H9 (cell line): ENCODE results near the gene MZB1. TPM values are rescaled to one million over a fixed set of nuclear protein-coding genes. Genes with fewer than 3 reads are reported as not detected.

ENCODE experiments used
- DNase-seq: peaks from one replicate; pipeline ENCODE4 v3.0.0-alpha.2; 2017
- H2AFZ ChIP-seq: one replicate; pipeline ENCODE4 v1.6.1; 2013; ENCODE audit warnings: mild to moderate bottlenecking, low read length, control low read depth, moderate library complexity
- H2AK5ac ChIP-seq: 2 replicates; pipeline ENCODE4 v1.6.1; 2013; ENCODE audit warnings: low read length, control low read depth, mixed read lengths; ENCODE audit not compliant: insufficient read length
- H2BK120ac ChIP-seq: one replicate; pipeline ENCODE4 v1.6.1; 2013; ENCODE audit warnings: low read depth, mild to moderate bottlenecking, low read length, control low read depth, inconsistent platforms; ENCODE audit not compliant: poor library complexity, severe bottlenecking
- H2BK12ac ChIP-seq: 2 replicates; pipeline ENCODE4 v1.6.1; 2013; ENCODE audit warnings: low read length, control low read depth, mixed read lengths, low read depth; ENCODE audit not compliant: insufficient read length
- H2BK15ac ChIP-seq: 2 replicates; pipeline ENCODE4 v1.6.1; 2013; ENCODE audit warnings: low read depth, low read length, control low read depth
- H2BK20ac ChIP-seq: one replicate; pipeline ENCODE4 v1.6.1; 2013; ENCODE audit warnings: low read depth, mild to moderate bottlenecking, low read length, control low read depth, inconsistent platforms; ENCODE audit not compliant: poor library complexity, severe bottlenecking
- H2BK5ac ChIP-seq: 2 replicates; pipeline ENCODE4 v1.6.1; 2013; ENCODE audit warnings: low read length, control low read depth, mixed read lengths; ENCODE audit not compliant: insufficient read length
- H3K14ac ChIP-seq: 2 replicates; pipeline ENCODE4 v1.6.1; 2013; ENCODE audit warnings: low read length, control low read depth; ENCODE audit not compliant: insufficient read depth
- H3K18ac ChIP-seq: 2 replicates; pipeline ENCODE4 v1.6.1; 2013; ENCODE audit warnings: low read depth, mild to moderate bottlenecking, mixed read lengths, low read length, control low read depth; ENCODE audit not compliant: insufficient read length
- H3K23ac ChIP-seq: 2 replicates; pipeline ENCODE4 v1.6.1; 2013; ENCODE audit warnings: low read length, control low read depth, mixed read lengths, low read depth; ENCODE audit not compliant: insufficient read length
- H3K23me2 ChIP-seq: 2 replicates; pipeline ENCODE4 v1.6.1; 2013; ENCODE audit warnings: low read depth, mild to moderate bottlenecking, mixed read lengths, low read length, control low read depth; ENCODE audit not compliant: insufficient read length, poor library complexity, severe bottlenecking
- H3K27ac ChIP-seq: 2 replicates; pipeline ENCODE4 v1.5.1; 2013; ENCODE audit warnings: low read length, control low read depth, mixed read lengths, low read depth; ENCODE audit not compliant: insufficient read length
- H3K27me3 ChIP-seq: 2 replicates; pipeline ENCODE4 v1.6.1; 2013; ENCODE audit warnings: low read length, control low read depth, inconsistent platforms; ENCODE audit not compliant: insufficient read depth
- H3K4ac ChIP-seq: 2 replicates; pipeline ENCODE4 v1.6.1; 2013; ENCODE audit warnings: low read depth, mild to moderate bottlenecking, control low read depth, inconsistent platforms, low read length, moderate library complexity
- H3K4me1 ChIP-seq: 2 replicates; pipeline ENCODE4 v1.6.1; 2013; ENCODE audit warnings: low read length, control low read depth, inconsistent platforms; ENCODE audit not compliant: insufficient read depth
- H3K4me2 ChIP-seq: 2 replicates; pipeline ENCODE4 v1.6.1; 2013; ENCODE audit warnings: low read length, control low read depth, mixed read lengths; ENCODE audit not compliant: insufficient read length, insufficient read depth
- H3K56ac ChIP-seq: 2 replicates; pipeline ENCODE4 v1.6.1; 2013; ENCODE audit warnings: low read depth, mild to moderate bottlenecking, mixed read lengths, low read length, control low read depth; ENCODE audit not compliant: insufficient read length
- H3K79me1 ChIP-seq: 2 replicates; pipeline ENCODE4 v1.6.1; 2013; ENCODE audit warnings: low read depth, mild to moderate bottlenecking, moderate library complexity, low read length, control low read depth, inconsistent platforms; ENCODE audit not compliant: insufficient read depth, poor library complexity, severe bottlenecking
- H3K79me2 ChIP-seq: 2 replicates; pipeline ENCODE4 v1.6.1; 2013; ENCODE audit warnings: low read length, control low read depth, inconsistent platforms; ENCODE audit not compliant: insufficient read depth
- H3K9ac ChIP-seq: 2 replicates; pipeline ENCODE4 v1.6.1; 2013; ENCODE audit warnings: low read length, control low read depth, mixed read lengths; ENCODE audit not compliant: insufficient read length; ENCODE audit errors: extremely low read depth
- H3K9me3 ChIP-seq: one replicate; pipeline ENCODE4 v1.6.1; 2013; ENCODE audit warnings: low read depth, low read length, inconsistent platforms; ENCODE audit not compliant: control insufficient read depth
- H3T11ph ChIP-seq: one replicate; pipeline ENCODE4 v1.6.1; 2013; ENCODE audit warnings: mild to moderate bottlenecking, low read length, control low read depth, inconsistent platforms
- H4K20me1 ChIP-seq: one replicate; pipeline ENCODE4 v1.6.1; 2013; ENCODE audit not compliant: control insufficient read depth, insufficient read length, insufficient read depth
- H4K5ac ChIP-seq: 2 replicates; pipeline ENCODE4 v1.6.1; 2013; ENCODE audit warnings: low read depth, mild to moderate bottlenecking, mixed read lengths, low read length, control low read depth; ENCODE audit not compliant: insufficient read length
- H4K8ac ChIP-seq: replicated peaks from 2 replicates; pipeline ENCODE4 v1.6.1; 2013; ENCODE audit warnings: low read length, control low read depth, mixed read lengths, low read depth; ENCODE audit not compliant: insufficient read length
- H4K91ac ChIP-seq: 2 replicates; pipeline ENCODE4 v1.6.1; 2013; ENCODE audit warnings: low read depth, mild to moderate bottlenecking, moderate library complexity, mixed read lengths, low read length, control low read depth; ENCODE audit not compliant: insufficient read length
- H3K27ac Mint-ChIP-seq, 3 experiments: 2 replicates in 2 of 3; 3 replicates in 1 of 3; pipeline ENCODE4 v1.8.0; 2020 to 2021; ENCODE audit warnings: mixed read lengths in 3 of 3, mild to moderate bottlenecking in 1 of 3, moderate library complexity in 1 of 3
- H3K27me3 Mint-ChIP-seq: 2 replicates; pipeline ENCODE4 v1.8.0; 2021; ENCODE audit warnings: low read depth, mild to moderate bottlenecking, moderate library complexity, mixed read lengths
- H3K36me3 Mint-ChIP-seq, 3 experiments: 2 replicates in 2 of 3; 3 replicates in 1 of 3; pipeline ENCODE4 v1.8.0; 2020 to 2021; ENCODE audit warnings: low read depth in 3 of 3, mixed read lengths in 3 of 3; ENCODE audit not compliant: insufficient read depth in 1 of 3
- H3K4me1 Mint-ChIP-seq, 2 experiments: 2 replicates each; pipeline ENCODE4 v1.8.0; 2020; ENCODE audit warnings: mixed read lengths in 2 of 2
- H3K4me3 Mint-ChIP-seq, 2 experiments: 2 replicates in 1 of 2; 3 replicates in 1 of 2; pipeline ENCODE4 v1.8.0; 2020 to 2021; ENCODE audit warnings: mild to moderate bottlenecking in 2 of 2, mixed read lengths in 2 of 2, moderate library complexity in 1 of 2
- H3K9me3 Mint-ChIP-seq, 2 experiments: 2 replicates in 1 of 2; 3 replicates in 1 of 2; pipeline ENCODE4 v1.8.0; 2020; ENCODE audit warnings: mild to moderate bottlenecking in 2 of 2, mixed read lengths in 2 of 2, moderate library complexity in 1 of 2
- WGBS: extraction: QIAGEN DNeasy Blood & Tissue Kit; methylation state at CpG from one replicate; pipeline ENCODE4 v1.1.7; 2013; ENCODE audit warnings: missing lambda C conversion rate, low lambda C conversion rate, mixed read lengths; ENCODE audit not compliant: insufficient read length; ENCODE audit errors: extremely low coverage; 5-methylcytosine and 5-hydroxymethylcytosine counted together
- total RNA-seq: library from RNA; stranded (reverse); gene quantifications from 2 replicates; pipeline ENCODE4 v1.2.1, GENCODE V29; 2021
- TF ChIP-seq, protein P1 (sequence below): fragments of 200-600 bp; sonication (generic); conservative IDR thresholded peaks from 3 replicates; pipeline ENCODE4 v1.8.0; 2021; ENCODE audit warnings: antibody characterized with exemption, mild to moderate bottlenecking

Gene MZB1
- total RNA-seq, 1 experiment from 2014 or later = 0.31 TPM

DNA sequence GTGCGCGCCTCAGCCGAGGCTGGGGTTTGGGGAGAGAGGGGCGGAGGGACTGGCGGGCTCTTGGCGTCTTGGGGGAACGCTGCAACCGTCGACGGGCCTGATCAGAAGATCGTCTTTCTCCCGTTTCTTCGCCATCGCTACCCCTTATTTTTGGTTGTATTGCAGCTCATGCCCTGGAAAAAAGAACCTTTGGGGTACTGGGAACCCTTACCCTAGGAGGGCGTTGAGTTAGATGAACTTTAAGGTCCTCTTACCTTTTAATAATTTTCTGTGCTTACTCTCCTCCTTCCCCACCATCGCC lies 47.3 kb downstream of the MZB1 start:
- Histone ChIP-seq H3K27me3 (no peaks in the 10 kb centered on the region), H3K79me2 (peaks cover 41% of the 10 kb centered on the region)

More for the DNA sequence above, 47.3 kb downstream of the MZB1 start:
- no peak overlapping the region for H2BK15ac ChIP-seq
- peak overlapping the region; percentile 95 to 99 for H3K4me3 Mint-ChIP-seq
- H3K36me3 Mint-ChIP-seq = peaks cover 18 to 40% (median 32%) of the 10 kb centered on the region in 3 experiments; a peak in 6 of 7 replicates
- peak overlapping the region; percentile 41 for H3K27ac ChIP-seq
- no peak overlapping the region for H2BK12ac ChIP-seq
- no peak overlapping the region for H2BK120ac ChIP-seq
- H3K27ac Mint-ChIP-seq = peak overlapping the region; percentile 99 to 100 (median 100)
- H3K4me1 ChIP-seq = no peaks in the 10 kb centered on the region; the same call in none of the 2 replicates
- peak overlapping the region; percentile 67 for H3K18ac ChIP-seq
- peaks cover 11% of the 10 kb centered on the region for H3K79me1 ChIP-seq
- no CpG with 5 or more reads among the region's 16 CpGs for WGBS
- H3K9me3 Mint-ChIP-seq = no peaks in the 10 kb centered on the region; a peak in 1 of 5 replicates
- H4K20me1 ChIP-seq = no peaks in the 10 kb centered on the region
- H3K4ac ChIP-seq = no peak overlapping the region
- no peak overlapping the region for H3K56ac ChIP-seq
- H2AK5ac ChIP-seq = no peak overlapping the region
- H4K5ac ChIP-seq = no peak overlapping the region
- peaks cover 18 to 25% of the 10 kb centered on the region in 2 experiments for H3K4me1 Mint-ChIP-seq
- H3K9ac ChIP-seq = peak overlapping the region; percentile 90
- DNase-seq = no peak
- H2BK5ac ChIP-seq = no peak overlapping the region
- no peak overlapping the region for H3K23ac ChIP-seq
- H3K9me3 ChIP-seq = no peaks in the 10 kb centered on the region
- H2AFZ ChIP-seq = no peak overlapping the region
- H3K27me3 Mint-ChIP-seq = peaks cover 3% of the 10 kb centered on the region
- peak overlapping the region; percentile 99 for H3K4me2 ChIP-seq
- peaks cover 7% of the 10 kb centered on the region for H3K23me2 ChIP-seq
- peak overlapping the region; percentile 70; the same call in 1 of the 2 replicates for H3K14ac ChIP-seq
- H4K91ac ChIP-seq = no peak overlapping the region
- no peak overlapping the region for H3T11ph ChIP-seq
- H4K8ac ChIP-seq = no peak overlapping the region
- TF ChIP-seq, protein P1, sequence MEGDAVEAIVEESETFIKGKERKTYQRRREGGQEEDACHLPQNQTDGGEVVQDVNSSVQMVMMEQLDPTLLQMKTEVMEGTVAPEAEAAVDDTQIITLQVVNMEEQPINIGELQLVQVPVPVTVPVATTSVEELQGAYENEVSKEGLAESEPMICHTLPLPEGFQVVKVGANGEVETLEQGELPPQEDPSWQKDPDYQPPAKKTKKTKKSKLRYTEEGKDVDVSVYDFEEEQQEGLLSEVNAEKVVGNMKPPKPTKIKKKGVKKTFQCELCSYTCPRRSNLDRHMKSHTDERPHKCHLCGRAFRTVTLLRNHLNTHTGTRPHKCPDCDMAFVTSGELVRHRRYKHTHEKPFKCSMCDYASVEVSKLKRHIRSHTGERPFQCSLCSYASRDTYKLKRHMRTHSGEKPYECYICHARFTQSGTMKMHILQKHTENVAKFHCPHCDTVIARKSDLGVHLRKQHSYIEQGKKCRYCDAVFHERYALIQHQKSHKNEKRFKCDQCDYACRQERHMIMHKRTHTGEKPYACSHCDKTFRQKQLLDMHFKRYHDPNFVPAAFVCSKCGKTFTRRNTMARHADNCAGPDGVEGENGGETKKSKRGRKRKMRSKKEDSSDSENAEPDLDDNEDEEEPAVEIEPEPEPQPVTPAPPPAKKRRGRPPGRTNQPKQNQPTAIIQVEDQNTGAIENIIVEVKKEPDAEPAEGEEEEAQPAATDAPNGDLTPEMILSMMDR = no peak
- H2BK20ac ChIP-seq = no peak overlapping the region
